Fibroblast of the aortic adventitia (primary cell): ENCODE measurements around the gene RGS6. TPM values are rescaled to one million over a fixed set of nuclear protein-coding genes. Genes with fewer than 3 reads are reported as not detected.
"Not testable (repeated sequence)": the region's sequence is repeated elsewhere in the genome, so short reads cannot be mapped to it uniquely, and the experiment has no call there.

Experiments used
- DNase-seq: peaks from one replicate; pipeline ENCODE4 v3.0.0-alpha.2; 2010; ENCODE audit warnings: low read depth
- H3K4me3 ChIP-seq: 2 replicates; pipeline ENCODE4 v1.5.1; 2011; ENCODE audit warnings: low read depth, mild to moderate bottlenecking, control low read depth, low read length, moderate library complexity
- total RNA-seq: library from RNA; depleted of rRNA; stranded (reverse); fragments of >200 nt; gene quantifications from 2 replicates; pipeline ENCODE4 v1.2.3, GENCODE V29; 2012; ENCODE audit warnings: low replicate concordance
- TF ChIP-seq, protein P1 (sequence below): IDR thresholded peaks from 2 replicates; pipeline ENCODE4 v1.5.1; 2011; ENCODE audit warnings: mild to moderate bottlenecking, low read length, control low read depth, inconsistent platforms; ENCODE audit not compliant: insufficient read depth

Gene RGS6
- not detected in 2 replicates for total RNA-seq

DNA sequence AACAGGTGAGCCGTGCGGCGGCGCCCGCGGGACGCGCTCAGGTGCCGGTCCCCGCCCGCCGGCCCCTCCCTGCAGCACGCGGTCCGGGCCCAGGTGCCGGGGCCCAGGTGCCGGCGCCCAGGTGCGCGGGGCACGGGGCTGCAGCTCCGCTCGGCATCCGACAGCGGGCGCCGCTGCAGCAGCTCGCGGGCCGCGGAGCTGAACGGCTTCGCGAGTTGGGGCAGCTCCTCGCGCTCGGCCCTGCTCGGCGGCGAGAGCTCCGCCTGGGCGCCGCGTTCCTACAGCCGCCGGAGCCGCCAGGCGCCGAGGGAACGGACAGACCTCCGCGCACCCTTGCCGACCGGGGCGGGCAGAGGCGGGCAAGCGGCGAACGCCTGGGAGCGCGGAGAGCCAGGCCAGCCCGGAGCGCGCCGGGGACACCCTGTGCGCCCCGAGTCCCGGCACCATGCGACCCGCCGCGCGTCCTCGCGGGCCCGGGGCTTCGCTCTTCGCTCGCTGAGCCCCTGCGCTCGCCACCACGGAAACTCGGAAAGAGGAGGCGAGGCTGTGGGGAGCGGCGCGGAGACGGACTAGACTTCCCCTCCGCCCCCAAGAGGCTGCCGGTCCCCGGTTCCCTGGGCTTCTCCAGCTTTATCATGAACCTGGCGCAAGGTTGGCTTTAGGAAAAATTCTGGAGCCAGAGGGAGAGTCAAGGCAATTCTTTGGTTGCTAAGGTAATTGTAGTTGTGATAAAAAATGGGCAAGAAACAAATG, at the start of gene RGS6:
Gene RGS6 (plus strand): TSS at position 201 of the 753 bp plus-strand sequence.
- TF ChIP-seq, protein P1, sequence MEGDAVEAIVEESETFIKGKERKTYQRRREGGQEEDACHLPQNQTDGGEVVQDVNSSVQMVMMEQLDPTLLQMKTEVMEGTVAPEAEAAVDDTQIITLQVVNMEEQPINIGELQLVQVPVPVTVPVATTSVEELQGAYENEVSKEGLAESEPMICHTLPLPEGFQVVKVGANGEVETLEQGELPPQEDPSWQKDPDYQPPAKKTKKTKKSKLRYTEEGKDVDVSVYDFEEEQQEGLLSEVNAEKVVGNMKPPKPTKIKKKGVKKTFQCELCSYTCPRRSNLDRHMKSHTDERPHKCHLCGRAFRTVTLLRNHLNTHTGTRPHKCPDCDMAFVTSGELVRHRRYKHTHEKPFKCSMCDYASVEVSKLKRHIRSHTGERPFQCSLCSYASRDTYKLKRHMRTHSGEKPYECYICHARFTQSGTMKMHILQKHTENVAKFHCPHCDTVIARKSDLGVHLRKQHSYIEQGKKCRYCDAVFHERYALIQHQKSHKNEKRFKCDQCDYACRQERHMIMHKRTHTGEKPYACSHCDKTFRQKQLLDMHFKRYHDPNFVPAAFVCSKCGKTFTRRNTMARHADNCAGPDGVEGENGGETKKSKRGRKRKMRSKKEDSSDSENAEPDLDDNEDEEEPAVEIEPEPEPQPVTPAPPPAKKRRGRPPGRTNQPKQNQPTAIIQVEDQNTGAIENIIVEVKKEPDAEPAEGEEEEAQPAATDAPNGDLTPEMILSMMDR = no peak
- no peak within 1 kb of the TSS for H3K4me3 ChIP-seq
- no peak for DNase-seq

- H3K4me3 ChIP-seq = no peak overlapping the region
- TF ChIP-seq, protein P1 = no peak
- no peak for DNase-seq
Measured at GRCh38 chr14:71883094-71883493, 49.1 kb upstream of the RGS6 start.

GRCh38 chr14:71885301-71885700, 46.9 kb upstream of the RGS6 start:
- DNase-seq = no peak
- TF ChIP-seq, protein P1 = no peak
- no peak overlapping the region for H3K4me3 ChIP-seq

DNA sequence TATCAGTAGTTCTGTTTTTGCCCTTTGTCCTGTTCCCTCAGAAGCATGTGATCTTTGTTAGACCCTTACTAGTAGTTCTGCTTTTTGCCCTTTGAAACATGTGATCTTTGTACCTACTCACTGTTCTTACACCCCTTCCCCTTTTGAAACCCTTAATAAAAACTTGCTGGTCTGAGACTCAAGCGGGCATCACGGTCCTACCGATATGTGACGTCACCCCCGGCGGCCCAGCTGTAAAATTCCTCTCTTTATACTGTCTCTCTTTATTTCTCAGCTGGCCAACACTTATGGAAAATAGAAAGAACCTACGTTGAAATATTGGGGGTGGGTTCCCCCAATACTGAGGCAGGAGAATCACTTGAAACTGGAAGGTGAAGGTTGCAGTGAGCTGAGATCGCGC, 44.4 kb upstream of the RGS6 start:
- not testable (repeated sequence) for DNase-seq, H3K4me3 ChIP-seq

DNA sequence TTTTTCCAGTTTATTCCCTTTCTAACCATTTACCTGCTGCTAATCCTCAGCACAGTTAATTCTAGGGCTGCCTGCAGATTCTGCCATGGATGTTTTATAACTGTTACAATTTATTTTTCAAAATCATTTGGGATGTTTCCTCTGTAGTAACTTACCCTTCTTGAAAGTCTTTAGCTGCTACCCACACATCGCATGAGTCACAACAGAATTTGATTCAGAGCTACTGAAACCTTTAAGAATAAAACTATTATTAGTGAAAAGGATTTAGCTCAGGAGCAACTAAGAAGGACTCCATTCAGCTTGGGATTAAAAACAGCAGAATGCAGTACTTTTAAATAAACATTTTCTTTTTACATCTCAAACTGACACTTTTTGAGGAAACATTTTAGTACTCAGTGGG, 41.7 kb upstream of the RGS6 start:
- no peak overlapping the region for H3K4me3 ChIP-seq
- no peak for DNase-seq
- TF ChIP-seq, protein P1 = no peak

GRCh38 chr14:71891185-71891584, 41.0 kb upstream of the RGS6 start:
- TF ChIP-seq, protein P1 = no peak
- no peak overlapping the region for H3K4me3 ChIP-seq
- no peak for DNase-seq

DNA sequence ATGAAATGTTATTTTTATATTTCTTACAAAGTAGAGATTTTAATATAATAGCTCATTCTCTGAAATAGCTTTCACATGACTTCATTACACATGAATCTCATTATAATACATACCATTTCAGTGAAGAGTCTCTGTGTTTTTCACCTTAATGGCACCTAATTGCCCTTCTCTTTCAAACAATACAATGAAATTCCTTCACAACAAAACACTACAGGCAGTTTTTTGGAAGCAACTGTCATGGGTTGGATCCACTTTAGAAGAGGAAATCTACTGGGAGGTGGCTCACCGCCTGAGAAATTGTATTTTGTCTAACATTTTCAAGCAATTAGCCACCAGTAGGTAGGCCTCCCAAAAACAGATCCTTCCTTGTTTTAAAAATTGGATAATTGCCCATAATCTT, 40.3 kb upstream of the RGS6 start:
- no peak for DNase-seq
- TF ChIP-seq, protein P1 = no peak
- H3K4me3 ChIP-seq = no peak overlapping the region
